ENCODE results near the gene SRP54.
"Not testable (repeated sequence)": the region's sequence is repeated elsewhere in the genome, so short reads cannot be mapped to it uniquely, and the experiment has no call there.

Gene SRP54

DNA sequence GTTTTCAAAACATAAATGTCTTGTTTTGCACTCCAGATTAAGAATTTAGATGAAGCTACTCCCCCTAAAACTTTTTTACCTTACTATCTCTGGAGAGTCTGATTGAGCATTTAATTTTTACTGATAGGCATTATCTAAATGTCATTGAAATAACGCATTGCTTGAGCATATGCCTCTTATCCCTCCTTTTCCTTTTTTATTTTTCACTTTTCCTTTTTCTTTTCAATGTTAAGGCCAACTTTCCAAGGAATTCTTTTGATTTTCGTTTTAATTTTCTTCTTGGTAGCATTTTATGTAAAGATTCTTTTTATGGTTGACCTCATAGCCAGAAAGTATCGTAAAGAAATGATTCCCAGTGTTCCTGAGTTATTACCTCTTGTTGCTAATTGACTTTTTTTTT lies 2.9 kb downstream of the SRP54 start:
- no peak for DNase-seq

- DNase-seq: no peak
Measured at GRCh38 chr14:34987180-34987579, 4.4 kb downstream of the SRP54 start.

GRCh38 chr14:34989762-34990161 lies 7.0 kb downstream of the SRP54 start:
- no peak for DNase-seq

GRCh38 chr14:34993426-34993825 lies 10.6 kb downstream of the SRP54 start:
- no peak for DNase-seq

- no peak for DNase-seq
Measured at GRCh38 chr14:34994668-34995067, 11.9 kb downstream of the SRP54 start.

DNA sequence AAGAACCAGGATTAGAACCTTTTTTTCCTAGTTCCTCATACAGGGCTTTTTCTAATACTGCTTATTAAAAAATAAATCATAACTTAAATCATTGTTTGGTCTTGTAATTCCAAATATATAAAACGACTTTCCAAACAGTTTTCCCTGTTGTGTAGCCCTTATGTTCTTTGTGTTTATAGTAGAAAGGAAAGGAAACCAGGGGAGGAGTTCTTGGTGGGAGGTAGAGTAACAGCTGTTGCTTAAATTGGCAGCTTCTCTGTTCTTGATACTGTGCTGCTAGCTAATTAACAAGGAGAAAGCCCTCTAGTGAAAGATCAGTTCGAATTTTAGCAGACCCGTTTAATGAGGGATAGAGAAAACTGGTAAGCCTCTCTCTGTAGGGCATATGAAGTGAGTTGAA lies 15.0 kb downstream of the SRP54 start:
- DNase-seq: no peak

DNA sequence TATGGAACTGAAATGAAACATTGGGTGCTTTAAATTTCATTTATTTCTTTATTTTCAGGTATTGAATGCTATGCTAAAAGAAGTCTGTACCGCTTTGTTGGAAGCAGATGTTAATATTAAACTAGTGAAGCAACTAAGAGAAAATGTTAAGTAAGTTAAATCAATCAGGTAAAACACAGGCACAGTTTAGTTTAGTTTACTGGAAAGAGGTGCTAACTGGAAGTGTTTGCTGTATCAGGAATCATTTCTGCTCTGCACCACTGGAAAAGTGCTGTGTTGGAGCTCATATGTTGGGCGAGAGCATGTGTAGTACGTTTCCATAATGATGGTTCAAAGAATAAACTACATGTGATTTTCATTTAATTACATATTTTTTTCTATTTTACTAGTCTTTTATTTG lies 16.7 kb downstream of the SRP54 start:
- DNase-seq: no peak

GRCh38 chr14:35001621-35002020 lies 18.8 kb downstream of the SRP54 start:
- DNase-seq: no peak

DNA sequence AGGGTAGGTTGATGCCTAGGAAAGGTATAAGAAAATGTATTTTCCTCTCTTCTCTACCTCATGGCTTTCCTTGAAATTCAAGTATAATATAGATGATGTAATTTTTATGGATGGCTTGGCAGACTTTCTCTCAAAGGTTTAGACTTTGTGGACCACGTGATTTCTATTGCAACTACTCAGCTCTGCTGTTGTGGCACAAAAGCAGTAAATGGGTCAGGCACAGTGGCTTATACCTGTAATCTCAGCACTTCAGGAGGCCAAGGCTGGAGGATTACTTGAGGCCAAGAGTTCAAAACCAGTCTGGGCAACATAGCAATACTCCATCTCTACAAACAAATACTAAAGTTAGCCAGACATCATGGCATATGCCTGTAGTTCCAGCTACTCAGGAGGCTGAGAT lies 22.0 kb downstream of the SRP54 start:
- no peak for DNase-seq

- DNase-seq: no peak
Measured at GRCh38 chr14:35016568-35016967, 33.8 kb downstream of the SRP54 start.

DNA sequence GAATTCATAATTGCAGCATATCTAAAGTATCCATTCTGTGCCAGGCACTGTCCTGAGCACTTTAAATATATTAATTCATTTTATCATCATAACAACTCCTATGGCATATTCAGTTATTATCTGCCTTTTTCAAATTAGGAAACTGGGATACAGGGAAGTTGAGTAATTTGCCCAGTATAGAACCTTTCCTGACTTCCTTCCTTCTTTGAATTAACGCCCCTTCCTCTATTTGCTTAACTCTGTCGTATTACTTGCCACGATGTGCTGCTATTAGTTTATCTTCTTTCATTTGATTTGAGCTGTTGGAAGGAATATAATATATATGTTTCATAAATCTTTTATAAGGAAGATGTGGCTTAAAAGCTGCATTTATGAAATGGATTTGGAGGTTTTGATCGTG lies 37.9 kb downstream of the SRP54 start:
- no peak for DNase-seq

GRCh38 chr14:35028435-35028834 lies 45.6 kb downstream of the SRP54 start:
- no peak for DNase-seq

DNA sequence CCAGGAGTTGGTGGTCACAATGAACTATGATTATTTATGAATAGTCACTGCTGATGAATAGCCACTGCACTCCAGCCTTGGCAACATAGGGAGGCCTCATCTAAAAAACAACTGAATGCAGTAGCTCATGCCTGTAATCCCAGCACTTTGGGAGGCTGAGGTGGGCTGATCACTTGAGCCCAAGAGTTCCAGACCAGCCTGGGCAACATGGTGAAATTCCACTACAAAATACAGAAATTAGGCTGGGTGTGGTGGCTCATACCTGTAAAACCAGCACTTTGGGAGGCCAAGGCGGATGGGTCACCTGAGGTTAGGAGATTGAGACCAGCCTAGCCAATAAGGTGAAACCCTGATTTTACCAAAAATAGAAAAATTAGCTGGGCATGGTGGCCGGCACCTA lies 49.8 kb downstream of the SRP54 start:
- DNase-seq: no peak

GRCh38 chr14:35034440-35034833 lies 51.6 kb downstream of the SRP54 start:
- DNase-seq: no peak

DNA sequence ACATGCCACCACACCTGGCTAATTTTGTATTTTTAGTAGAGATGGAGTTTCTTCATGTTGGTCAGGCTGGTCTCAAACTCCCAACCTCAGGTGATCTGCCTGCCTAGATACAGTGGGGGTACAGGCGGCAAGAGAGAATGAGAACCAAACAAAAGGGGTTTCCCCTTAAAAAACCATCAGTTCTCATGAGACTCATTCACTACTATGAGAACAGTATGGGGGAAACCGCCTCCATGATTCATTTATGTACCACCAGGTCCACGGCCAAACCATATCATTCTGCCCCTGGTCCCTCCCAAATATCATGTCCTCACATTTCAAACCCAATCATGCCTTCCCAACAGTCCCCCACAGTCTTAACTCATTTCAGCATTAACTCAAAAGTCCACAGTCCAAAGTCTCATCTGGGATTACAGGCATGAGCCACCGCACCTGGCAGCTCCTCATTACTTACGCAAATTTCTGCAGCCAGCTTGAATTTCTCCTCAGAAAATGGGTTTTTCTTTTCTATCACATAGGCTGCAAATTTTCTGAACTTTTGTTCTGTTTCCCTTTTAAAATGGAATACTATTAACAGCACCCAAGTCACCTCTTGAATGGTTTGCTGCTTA lies 52.3 kb downstream of the SRP54 start:
- not testable (repeated sequence) for DNase-seq

GRCh38 chr14:35038312-35038711 lies 55.5 kb downstream of the SRP54 start:
- not testable (repeated sequence) for DNase-seq

- no peak for DNase-seq
Measured at GRCh38 chr14:35042632-35043031, 59.8 kb downstream of the SRP54 start.

DNA sequence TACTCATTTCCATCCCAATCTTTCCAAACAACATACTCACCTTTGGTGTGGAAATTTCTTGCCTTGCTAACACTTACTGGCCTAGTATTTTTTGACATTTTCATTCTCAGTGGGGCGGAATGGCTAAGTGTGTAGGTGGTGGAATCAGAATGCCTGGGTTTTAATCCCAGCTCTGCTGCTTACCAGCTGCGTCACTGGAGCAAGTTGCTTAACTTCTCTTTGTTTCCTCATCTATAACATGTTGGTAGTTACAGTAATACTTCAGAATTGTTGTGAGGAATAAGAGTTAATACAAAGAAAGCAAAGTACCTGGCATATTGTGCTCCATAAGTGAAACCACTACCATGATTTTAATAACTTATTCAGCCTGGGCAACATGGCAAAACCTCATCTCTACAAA lies 60.3 kb downstream of the SRP54 start:
- no peak for DNase-seq

GRCh38 chr14:35044939-35045797 lies 62.4 kb downstream of the SRP54 start:
- no peak for DNase-seq

DNA sequence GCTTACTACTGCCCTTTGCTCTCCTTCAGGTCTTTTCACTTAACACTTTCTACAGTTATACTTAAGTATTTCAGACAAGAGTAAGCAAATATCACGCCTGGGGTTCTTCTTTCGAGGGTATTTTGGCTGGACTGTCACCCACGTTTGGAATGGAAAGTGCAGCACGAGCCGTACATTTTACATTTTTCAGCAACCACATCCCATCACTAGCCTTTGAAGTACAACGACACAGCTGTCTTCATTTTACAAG lies 62.9 kb downstream of the SRP54 start:
- no peak for DNase-seq

DNA sequence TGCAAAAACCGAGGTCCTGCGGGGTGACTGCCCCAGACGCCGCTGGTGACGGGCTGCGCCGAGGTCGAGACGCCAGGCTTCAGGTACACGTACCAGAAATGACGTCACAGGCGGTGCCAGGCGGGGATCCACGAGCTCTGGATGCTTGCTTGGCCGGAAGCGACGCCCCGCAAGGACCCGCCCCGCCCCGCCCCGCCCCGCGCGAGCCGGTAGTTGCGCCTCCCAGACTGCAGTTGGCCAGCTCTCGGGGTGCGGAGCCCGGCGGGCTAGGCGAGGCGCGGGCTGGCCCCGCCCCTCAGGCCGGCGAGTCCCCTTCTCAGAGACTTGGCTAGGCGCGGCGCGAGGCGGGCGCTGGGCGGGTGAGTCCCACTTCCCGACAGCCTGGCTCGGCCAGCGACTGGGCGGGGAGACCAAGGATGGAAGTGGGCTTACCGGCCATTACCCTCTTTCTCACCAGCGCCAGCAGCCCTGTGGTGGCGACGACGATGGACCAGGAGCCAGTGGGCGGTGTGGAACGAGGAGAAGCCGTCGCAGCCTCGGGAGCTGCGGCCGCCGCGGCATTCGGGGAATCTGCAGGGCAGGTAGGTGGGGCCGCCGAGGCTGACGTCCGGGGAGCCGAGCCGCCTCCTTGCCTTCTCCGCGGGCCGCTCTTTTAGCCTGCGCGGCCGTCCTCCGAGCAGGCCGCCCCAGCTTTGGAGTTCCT lies 63.4 kb downstream of the SRP54 start, which contains the start of gene FAM177A1:
Gene FAM177A1 (plus strand): TSS at position 225 of the 703 bp plus-strand sequence. CDS start 192 bp downstream, at position 417.
- DNase-seq: peak; percentile 94 to 96

DNA sequence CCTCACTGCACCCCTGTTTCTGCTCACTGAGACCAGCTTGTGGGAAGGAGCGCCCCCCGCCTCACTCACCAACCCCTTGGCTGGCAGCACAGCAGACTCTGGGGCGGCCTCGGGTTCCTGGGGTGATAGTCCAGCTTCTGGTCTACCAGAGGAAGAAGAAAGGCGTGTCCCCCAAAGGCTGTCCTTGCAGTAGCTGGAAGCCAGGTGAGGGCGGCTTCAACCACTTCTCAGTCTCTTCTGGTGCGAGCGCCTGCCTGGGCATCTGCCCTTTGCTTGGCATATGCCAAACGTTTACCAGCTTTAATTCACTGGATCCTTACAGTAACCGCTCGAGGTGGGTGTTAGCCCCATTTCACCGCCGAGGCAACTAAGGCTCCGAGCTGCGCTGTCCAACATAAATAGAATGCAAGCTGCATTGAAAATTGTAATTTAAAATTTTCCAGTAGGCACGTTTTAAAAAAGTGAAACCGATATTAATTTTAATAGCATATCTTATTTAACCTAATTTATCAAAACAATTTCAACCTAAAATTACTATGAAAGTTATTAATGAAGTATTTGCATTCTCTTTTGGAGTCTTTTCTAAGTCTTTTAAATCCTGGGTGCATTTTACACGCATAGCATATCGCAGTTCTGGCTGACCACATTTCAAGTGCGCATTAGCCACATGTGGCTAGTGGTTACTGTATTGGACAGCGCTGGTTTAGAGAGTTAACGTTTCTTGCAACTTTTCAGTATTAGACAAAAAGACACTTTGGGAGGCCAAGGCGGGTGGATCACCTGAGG lies 64.2 kb downstream of the SRP54 start:
- peak; percentile 16 to 57 for DNase-seq

DNA sequence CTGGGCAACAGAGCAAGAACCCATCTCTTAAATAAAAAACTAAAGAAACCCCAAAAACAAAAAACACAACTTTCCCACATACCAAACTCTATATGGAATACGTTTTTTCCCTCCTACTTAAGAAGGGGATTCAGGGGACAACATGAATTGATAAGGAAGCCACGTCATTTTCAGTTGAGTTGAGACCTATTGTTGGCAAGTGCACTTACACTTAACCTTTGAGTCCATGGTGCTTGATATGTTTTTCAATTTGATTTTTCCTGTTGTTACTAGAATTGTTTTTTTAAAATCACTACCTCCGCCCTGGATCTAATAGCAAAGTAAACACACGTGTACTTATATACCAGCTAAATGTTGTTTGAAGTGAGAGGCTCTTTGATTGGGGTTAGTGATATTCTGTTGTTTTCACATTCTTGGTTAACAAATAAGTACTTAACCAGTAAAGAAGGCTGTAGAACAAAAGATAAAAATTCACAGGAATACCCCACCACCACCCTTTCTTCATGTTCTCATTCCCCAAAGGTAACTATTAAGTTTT lies 65.3 kb downstream of the SRP54 start:
- no peak for DNase-seq

Data from SW 1271 (cell line).